DMS 273 (cell line): ENCODE data around the gene LAMC3.
A peak's percentile ranks its signal among the peaks of the same experiment; 100 is the strongest.

Experiments used
- DNase-seq: peaks from one replicate; lab custom pipeline; 2025; ENCODE audit not compliant: unreplicated experiment; lab: John Stamatoyannopoulos, UW

The LAMC3 gene

DNA sequence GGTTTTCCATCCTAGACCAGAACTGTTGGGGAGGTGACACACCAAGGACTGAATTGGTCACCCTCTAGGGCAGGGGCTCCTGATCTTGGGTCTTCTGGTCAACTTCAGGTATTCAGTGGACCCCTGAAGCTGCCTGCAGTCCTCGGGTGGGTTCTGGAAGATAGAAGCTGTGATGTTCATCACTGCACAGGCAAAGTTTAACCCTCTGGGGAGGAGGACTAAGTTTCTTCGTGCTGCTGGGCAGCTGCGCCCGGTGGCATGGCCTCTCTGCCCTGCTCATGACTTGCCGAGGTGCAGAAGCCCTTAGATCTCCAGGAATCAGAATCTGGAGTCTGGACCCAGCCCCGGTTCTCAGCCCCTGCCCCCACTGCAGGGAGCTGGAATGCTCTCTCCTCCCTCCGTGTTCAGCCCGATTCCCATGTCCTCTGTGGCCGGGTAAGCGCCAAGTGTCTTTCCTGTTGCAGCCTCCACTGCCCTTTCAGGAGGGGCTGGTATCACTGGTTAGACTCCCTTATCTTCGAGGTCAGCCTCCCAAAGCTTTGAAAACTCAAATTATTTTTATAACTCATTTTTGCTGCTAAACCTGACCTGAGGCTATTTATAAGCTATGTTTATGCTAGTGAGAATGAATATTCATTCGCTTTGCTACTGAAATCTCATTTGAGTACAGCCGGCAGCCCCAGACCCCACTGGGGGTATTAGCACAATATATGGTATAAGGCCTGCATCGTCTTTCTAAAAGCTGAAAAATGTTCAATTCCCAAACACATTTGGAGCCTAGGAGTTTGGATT is 1.7 kb downstream of the LAMC3 start:
- no peak for DNase-seq

DNA sequence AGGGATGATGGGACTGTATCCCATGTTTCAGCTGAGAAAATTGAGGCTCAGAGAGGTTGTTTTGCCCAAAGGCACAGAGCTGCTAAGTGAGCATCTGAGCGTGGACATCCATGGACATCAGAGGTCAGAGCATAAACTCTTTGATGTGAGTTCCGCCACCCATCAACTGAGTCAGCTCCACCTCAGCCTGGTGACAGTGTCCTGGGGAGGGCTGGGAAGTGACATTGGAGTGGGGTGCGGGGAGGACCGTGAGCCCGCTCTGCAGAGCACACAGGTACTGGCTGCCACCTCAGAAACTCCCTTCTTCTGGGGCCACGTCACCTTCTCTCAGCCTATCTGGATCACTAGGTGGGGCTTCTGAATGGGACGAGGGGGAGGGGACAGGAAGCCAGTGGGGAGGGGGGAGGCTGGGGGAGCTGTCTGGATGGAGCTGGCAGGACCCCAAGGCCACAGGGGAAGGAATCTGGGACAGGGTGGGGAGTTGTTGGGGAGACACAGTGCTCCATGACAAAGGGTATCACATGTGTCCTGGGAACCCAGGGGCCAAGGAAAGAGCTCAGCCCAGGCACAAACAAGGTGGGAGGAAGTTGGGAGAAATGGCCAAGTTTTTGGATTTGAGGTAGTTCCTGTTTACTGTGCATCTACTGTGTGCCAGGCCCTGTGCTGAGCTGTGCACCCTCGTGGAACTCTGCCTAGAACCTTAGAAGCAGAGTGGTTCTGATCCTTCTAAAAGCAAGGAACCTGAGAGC is 2.5 kb downstream of the LAMC3 start:
- no peak for DNase-seq

DNA sequence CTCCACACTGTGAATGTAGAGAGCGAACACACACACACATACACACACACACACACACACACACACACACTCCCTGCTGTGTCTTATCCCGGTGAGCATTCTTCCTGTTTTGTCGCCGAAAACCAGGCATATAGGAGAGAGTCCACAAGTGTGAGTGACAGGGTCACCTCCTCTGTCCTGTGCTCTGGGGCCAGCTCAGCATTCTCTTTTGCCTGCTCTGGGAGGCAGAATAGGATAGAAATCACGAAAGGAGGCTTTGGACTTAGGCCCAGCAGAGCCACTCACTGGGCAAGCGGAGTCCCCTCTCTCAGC is 3.0 kb downstream of the LAMC3 start:
- no peak for DNase-seq

DNA sequence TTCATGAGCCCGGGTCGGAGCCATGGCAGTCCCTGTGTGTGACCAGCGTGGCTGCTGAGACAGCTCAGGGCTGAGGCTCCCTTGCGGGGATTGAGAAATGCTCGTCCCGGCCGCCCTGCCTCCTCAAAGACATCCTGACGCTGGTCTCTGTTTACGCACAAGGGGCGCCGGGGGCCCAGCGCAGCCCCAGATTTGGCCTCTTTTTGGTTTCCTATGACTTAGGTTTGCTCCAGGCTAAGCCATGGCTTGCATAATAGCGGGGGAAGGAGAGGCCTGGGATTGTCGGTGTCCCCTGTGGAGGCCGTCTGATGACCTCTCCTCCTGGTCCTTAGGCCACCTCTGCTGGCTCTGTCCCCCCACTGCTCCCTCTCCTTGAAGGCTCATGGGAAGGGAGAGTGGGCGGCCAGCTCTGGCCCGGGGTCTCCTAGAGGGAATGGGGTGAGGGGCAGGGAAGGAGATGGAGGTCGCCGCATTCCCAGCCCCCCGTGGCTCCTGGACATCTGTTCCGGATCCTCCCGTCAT is 3.5 kb downstream of the LAMC3 start:
- no peak for DNase-seq

DNA sequence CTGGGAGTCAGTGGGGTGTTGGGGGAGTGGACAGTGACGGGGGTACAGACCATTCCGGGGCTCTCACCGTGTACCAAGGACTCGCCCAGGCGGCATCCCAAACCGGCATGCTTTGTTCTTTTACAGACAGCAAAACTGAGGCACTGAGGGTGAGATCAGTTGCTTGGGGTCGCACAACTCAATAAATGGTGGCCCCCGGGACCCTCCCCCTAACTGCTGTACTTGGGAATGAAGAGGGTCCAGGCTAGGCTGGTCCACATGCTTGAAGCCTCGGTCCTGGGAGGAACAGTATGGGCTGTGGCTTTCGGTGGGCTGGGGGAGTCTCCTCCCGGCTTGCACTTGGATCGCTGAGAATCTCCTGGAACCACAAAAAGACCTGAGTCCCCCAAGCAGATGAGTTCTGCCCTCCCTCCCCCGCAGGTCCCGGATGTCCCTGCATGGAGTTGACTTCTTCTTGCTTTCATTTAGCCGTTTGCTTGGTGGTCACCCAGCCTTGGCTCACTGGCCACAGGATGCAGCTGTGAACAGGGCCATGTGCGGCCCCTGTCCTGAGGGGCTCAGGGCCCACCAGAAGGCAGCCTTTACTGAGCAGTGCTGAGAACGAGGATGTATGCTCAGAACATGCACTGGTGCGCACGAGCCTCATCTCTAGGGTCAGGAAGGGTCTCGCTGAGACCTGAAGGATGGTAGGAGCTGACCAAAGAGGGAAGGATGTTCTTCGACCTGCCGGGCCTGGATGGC is 4.2 kb downstream of the LAMC3 start:
- DNase-seq = no peak

DNA sequence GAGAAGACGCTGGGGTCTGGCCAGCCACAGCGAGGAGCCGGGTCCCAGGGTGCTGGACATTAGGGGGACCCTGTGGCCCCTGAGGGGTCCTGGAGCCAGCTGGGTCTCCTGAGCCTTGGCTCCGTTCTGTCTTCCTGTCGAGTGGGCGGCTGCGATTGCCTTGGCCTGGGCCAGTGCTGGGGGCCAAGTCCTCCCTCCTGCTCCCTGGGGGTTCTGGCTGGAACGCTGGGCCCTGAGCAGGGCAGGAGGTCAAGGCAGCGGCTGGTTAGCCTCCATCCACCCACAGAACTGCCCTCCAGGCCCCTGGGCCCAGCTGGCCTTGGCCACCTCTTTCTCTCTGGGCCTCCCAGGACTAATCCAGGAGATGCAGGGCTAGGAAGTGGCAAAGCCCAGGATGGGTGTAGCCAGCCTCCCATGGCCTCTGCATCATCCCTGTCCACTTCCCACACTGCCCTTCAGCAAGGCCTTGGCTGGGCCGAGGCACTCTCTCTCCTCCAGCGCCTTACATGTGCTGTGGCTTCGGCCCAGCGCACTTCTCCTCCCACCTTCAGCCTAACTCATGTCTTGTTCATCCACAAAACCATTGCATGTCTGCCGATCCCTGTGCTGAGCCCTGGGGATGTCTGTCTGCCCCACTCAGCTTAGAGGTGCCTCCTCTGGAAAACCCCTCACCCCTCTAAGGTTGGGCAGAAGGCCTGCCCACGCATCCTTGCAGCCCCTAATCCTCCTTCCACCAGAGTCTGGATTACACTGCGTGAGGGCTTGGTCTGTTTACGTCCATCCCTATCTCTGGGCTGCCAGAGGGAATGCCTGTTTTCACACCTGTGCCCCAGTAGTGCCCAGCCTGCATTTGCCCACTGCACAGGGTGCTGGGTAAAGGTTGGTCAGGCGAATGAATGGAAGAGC is 5.0 kb downstream of the LAMC3 start:
- no peak for DNase-seq

DNA sequence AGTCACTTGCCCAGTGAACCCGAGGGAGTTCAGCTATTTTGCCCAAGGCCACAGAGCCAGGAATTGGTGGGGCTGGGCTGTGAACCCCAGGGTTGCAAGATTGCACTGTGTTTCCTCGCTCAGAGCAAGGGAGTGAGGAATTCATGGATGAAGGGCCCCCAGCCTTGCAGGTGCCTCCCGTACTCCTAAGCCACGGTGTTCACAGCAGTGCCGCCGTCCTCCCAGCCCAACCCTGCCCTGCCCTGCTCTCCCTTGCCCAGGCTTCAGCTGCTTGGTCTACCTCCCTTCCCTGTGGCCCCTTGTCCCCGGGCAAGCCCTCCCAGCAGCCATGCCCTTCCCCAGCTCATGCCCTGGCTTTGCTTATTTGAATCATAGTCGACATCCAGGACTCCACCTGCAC is 6.1 kb downstream of the LAMC3 start:
- no peak for DNase-seq

DNA sequence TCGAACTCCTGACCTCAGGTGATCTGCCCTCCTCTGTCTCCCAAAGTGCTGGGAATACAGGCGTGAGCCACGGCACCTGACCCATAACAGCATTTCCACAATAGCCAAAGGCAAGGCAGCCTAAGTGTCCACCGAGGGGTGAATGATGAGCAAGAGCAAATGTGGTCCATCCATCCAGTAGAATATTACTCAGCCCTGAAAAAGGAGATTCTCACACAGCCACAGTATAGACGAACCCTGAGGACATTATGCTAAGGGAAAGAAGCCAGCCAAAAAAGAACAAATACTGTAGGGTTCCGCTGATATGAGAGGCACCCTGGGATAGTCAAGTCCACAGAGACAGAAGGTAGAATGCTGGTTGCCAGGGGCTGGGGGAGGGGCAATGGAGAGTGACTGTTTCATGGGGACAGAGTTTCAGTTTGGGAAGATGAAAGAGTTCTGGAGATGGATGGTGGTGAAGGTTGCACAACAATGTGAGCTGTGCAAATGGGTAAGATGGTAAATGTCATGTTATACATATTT is 7.0 kb downstream of the LAMC3 start:
- no peak for DNase-seq

DNA sequence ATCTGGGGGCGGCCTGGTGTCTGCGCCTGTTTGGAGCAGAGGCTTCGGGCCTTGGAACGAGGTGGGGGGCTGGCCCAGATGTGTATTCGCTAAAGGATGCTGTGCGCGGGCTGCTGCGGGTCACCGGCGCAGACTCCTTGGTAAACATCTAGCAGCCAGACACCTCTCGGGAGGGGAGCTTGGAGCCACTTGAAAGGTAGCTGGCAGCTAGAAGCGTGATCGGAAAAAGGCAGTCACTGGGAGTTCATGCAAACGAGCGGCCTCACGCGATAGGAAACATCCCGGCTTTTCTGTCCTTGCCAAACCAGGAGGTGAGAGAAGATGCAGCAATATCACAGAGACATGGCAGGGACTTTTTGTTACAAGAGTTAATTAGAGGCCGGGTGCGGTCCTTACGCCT is 8.1 kb downstream of the LAMC3 start:
- DNase-seq = no peak

DNA sequence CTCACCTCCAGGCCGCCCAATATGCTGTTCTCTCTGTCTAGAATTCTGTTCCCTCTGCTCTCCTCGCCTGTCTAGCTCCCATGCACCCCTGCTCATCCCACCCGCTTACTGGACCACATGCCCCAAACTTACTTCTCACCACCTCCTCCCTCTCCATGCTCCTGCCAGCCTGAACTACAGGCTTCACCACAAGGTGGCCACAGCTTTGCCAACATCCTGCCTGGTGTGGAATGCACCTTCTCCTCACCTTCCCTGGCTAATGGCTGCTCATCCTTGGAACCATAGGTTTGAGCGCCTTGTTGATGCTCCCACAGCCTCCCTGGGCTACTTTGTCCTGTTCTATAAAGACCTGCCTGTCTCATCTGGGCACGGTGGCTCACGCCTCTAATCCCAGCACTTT is 9.6 kb downstream of the LAMC3 start:
- DNase-seq = peak; percentile 28

DNA sequence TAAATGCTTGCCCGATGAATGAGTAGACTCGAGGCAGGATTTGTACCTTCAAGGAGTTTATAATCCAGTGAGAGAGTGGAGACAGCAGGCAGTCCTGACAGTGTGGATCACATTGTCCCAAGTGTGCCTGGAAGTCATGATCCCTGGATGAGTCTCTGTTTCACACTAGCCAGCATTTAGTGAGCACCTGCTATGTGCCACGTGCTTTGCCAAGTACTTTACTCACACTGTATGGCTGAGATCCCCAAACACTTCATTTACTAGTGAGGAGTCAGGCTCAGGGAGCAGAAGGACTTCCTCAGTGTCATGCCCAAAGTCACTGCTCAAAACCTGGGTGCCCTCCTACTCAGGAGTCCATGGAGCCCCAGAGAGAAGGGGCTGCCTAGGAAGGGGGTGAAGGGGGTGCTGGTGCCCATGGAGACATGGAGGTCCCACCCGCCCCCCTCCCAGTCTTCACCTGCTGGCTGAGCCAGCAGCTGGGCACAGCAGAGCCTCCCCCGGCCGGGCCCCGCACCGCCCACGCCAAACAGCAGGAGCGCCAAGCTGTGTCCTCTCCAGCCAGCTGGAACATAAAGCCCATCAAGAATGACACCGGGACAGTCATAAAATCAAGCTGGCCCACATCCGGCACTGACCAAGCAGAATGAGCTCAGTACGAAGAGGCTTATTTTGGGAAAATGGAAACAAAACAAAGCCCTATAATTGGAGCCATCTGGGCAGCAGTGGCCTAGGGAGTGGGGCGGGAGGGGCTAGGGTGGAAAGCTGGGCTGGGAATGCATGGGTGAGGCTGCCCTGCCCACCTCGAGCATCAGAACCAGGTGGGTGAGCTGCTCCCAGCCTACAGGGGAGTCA is 10.6 kb downstream of the LAMC3 start:
- DNase-seq = peak; percentile 60

DNA sequence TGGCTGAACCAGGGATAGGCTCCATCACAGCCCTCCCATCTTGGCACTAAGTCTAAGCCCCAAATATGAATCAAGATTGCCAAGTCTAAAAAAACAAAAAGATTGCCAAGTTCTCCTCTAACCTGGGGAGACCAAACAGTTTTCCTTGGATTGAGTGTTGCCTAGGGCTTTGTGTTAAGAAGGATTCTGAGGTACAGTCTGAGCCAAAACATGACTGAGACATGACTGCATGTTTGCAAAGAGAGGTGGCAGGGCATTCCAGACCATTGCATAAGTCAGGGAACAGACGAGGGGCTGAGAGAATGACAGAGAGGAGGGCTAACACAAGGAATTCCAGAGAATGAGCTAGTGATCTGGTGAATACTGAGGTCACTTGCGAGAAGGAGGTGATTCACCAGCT is 11.4 kb downstream of the LAMC3 start:
- no peak for DNase-seq

DNA sequence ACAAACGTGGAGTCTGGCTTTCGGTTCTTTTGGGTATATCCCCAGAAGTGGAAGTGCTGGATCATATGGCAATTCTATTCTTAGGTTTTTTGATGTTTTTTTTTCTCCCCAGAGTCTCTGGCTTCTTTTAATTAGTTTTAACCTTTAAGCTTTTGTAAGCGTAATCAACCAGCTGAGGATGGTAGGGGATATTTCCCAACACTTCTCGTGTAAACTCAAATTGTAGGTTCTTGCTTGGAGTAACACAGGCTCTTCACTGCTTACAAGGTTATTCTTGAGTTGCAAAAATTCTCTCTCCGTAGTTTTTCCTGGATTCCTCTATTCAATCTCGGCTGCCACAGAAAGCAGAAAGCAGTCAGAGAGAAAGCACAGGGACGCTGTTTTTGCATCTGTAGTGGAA is 11.9 kb downstream of the LAMC3 start:
- no peak for DNase-seq

DNA sequence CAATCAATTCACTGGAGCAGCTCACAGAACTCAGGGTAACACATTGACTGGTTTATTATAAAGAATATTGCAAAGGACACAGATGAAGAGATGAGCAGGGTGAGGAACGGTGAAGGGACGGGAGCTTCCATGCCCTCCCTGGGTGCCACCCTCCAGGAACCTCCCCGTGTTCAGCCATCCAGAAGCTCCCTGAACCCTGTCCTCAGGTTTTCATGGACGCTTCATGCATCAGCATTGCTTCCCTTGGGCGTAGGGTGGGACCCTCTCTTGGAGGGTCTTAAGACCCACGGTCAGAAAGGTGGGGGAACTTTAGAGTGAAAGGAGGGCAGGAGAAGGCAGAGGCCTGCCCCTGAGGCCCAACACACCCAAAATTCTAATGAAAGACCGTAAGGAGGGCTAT is 12.8 kb downstream of the LAMC3 start:
- DNase-seq = no peak

DNA sequence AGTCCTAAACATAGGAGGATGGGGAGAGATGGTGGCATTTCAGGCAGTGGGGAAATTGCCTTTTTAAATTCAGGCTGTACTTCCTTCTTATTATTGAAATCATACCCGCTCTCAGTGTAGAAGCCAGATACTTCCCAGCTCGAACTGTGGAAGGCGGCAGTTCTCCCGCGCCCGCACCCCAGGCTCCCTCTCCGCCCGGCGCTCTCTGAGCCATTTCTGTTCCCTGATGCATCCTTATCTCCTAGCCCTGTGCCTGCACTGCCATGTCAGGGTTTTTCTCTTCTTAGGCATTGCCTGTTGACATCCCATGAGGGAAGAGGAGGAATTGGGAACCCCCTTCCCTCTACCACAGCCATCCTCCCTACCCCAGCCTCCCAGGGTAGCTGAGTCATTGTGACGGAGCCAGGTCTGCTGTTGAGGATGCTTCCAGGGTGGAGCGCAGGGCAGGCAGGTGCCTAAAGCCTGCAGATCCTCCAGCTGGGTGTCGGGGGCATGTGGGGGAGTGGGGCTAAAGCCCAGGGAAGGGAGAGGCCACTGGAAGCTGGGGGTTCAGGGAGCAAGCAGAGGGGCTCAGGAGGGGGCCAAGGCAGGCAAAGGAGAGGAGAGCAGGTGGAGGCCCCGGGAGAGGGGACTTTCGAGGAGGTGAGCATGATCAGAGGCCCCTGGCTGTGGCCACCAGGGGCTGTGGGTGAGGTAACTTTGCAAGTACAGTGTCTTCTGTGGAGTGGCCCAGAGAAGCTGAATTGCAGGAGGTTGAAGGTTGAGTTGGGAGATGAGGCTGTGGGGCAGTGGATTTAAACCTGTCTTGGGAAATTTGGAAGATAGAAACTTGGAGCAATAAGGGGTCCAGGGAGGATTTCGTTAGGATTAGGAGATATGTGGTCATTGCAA is 16.2 kb downstream of the LAMC3 start:
- no peak for DNase-seq

DNA sequence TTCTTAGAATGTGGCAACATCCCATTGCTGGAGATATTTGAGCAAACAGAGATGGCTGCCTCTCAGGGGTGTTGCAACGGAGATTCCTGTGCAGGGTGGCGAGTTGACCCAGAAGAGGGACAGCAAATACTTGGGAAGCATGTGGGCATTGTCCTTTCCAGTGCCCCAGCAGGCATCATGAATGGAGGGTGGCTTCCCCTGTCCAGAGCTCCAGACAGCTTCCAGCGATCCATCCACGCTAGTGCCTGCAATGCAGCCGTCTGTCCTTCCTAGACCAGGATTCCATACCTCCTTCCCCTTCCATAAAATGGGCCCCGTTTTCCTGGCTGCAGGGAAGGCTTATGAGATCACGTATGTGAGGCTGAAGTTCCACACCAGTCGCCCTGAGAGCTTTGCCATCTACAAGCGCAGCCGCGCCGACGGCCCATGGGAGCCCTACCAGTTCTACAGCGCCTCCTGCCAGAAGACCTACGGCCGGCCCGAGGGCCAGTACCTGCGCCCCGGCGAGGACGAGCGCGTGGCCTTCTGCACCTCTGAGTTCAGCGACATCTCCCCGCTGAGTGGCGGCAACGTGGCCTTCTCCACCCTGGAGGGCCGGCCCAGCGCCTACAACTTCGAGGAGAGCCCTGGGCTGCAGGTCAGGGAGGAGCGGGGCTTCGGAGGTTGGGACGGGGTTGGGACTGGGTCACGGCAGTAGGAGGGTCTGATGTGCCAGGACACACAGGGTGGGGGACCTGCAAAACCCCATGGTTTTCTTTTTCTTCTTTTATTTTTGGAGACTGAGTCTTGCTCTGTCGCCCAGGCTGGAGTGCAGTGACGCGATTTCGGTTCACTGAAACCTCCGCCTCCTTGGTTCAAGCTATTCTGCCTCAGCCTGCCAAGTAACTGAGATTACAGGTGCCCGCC is 17.2 kb downstream of the LAMC3 start:
- DNase-seq = no peak

DNA sequence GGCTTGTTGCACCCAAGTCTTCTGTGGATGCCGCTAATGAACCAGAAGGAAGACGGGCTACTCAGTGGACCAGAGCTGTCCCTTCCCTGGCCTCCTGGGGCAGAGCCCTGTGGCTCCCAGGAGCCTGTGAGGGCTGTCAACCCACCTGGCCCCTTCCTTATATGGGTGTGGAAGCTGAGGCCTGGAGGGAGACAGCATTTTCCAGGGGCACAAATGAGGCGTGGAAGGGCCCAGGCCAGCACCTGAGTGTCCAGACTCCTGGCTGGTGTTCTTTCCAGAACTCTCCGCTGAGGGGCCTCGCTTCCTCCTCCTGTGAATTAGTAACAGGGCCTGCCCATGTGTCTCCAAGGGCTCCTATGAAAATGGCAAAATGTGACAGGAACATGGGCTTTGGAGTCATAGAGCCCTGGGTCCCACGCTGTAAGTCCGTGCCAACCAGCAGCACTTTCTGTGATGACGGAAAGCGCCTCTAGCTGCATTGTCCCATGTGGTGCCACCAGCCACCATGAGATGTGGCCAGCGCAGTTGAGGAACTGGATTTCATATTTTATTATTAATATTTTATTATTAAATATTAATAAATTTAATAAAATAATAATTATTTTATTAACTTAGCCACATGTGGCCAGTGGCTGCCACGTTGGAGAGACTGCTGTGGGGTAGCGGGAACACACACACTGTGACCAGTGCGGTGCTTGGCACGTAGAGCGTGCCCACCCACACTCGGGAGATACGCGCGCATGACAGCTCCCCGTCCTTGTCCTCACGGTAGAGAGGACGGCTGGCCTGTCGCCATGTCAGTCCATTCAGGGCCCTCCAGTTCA is 18.3 kb downstream of the LAMC3 start:
- DNase-seq = no peak
